ENCODE data around the gene RNF144B.

RNF144B gene

DNA sequence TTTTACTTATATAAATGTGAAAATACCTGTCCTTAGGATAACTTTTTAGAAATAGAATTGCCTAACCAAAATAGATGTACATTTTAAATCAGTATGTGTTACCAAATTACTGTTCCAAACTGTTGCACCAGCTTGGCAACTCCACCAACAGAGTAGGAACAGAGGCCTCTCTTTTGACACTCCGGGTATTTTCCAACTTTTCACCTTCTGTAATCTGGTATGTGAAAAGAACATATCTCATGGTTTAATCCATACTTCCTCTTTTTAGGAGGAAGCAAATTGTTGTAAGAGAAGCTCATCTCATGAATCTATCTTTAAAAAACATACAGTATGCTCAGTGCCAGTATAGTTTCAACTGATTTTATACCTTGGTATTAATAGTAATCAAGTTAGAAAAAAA, 24.9 kb downstream of the RNF144B start:
- no peak for DNase-seq

DNA sequence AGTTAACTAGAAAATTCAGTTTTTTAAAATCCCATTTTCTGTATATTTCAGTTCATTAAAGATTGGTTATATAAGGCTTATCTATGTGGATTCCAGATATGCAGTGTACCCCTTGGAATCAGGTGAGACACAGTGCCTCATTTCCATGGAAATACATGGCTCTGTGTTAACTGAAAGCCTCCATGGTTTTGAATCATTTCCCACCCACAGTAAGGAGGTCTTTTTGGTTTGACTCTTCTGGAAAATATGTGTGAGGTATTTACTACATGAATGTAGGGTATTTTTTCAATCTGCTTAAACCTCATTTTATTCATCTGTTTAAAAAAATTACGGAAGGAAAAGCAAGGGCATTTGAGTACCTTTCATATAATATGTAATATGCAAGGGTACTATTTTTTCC, 25.5 kb downstream of the RNF144B start:
- no peak for DNase-seq

DNA sequence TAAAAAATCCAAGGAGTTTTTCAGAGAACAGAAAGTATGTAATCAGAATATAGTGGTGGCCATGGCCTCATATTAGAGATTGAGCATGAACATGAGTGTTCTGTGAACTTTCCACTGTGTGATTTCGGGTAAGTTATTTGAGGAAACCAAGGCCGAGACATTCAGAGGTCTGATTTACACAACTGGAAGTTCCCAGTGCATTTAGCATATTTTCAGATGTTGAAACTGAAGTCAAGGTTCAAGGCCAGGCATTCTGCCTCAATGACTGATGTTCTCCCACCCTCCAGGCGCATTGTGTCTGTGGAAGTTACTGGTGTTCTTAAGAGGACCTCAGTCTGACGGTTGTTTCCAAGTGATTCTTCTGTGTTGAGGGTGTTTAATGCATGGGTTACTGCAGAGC, 26.2 kb downstream of the RNF144B start:
- DNase-seq: no peak

DNA sequence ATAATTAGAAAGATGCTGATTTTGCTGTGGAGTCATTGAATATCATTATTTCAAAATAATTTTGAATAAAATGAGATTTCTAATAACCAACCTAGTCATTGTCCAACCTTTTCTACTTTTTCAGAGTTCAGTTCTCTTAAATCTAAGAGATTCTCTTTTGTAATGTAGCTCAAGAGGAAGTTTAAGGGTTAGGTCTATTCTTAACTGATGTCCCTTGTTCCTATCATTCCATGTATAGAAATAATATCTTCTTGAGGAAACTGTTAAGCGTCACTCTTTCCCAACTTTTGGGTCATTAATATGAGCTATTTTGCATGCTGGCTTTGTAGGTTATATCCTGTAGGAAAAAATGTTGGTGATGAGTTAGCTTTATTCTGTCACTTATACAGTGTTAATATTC, 27.0 kb downstream of the RNF144B start:
- no peak for DNase-seq

DNA sequence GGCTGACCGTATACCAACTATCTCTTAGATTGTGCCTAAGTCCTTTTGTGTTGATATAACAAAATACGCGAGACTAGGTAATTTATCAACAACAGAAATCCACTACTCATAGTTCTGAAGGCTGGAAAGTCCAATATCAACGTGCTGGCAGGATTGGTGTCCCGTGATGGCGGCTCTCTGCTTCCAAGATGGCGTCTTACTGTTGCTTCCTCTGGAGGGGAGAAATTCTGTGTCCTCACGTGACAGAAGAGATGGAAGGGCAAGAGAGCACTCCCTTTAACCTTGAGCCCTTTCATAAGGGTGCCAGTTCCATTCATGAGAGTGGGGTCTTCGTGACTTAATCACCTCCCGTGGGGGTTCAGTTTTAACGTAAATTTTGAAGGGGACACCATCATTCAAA, 28.1 kb downstream of the RNF144B start:
- no peak for DNase-seq

DNA sequence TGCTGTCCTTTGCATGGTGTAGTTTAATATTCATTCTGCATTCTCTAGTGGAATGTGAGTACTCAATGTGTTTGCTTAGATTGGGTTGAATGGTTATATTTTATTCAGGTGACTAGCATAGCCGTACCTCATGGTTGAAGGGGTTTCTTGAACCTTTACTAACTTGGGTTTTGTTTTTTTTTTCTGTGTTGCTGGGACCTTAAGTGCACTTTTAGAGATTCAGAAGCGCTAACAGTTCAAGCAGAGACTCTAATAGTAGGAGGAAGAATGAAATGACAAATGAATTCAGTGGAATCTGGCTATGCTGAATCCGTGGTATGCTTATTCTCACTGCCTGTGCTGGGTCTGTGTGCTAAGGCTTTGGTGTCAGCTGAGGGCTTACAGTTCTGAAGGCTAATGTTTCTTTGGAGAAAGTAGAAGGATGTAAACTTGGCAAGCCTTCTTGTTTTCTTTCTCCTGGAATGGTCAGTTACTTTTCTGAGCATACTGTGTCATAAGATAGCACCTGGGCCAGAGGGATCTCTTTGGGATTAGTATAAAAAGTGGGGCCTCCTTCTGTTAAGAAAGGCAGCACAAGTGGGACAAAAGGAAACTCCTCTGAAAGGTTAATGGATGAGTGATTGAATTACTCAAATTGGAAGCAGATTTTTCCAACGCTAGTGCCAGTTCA, 28.7 kb downstream of the RNF144B start:
- DNase-seq: peak; percentile 82

DNA sequence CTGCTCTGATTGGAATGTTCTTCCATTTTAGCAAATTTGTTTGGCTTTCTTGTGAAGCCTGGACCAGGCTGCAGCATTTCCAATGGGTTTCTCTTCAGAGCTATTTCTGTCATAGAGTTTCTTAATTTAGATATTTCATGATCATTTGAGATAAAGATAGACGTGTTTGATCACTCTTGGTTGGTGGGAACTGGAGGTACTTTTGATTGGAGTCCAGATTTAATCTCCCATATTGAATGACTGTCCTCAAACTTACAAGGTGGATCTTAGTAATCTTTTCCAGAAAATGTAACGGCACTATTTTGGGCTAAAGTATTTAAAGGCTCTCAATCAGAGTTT, 29.2 kb downstream of the RNF144B start:
- no peak for DNase-seq

DNA sequence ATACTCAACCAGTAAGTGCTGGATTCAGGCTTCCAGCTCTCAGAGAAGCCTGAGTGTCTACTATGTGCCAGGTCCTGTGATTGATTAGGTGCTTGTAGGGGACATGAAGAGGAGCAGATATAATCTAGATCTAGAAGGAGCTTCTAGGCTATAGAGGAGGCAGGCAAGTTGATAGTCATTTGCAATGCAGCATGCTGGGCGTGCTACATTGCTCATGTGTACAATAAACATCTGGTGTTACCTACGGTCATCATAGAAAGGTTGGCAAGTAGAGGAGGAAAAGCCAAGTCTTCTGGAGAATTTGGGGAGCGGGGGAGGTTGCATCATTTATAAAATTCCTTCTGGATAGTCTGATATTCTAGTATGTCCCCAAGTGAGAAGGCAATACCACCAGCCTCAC, 33.2 kb downstream of the RNF144B start:
- no peak for DNase-seq

DNA sequence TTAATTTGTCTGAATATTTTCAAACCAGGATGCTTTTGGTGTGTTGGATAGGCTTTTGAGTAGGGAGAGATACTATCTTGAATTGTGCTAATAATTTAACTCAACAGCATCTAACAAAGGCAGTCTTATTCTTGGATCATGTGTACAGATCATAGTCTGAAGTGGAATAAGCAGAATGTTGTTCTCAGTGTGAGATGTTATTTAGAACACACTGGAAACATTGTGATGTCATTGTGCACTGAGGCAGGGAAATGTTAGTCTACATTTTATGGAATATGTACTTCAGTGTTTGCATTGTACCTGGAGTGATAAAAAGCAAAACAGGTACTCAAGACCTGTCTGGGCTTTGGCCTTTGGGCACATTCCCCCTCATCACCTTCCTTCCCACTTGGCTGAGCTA, 35.0 kb downstream of the RNF144B start:
- no peak for DNase-seq

DNA sequence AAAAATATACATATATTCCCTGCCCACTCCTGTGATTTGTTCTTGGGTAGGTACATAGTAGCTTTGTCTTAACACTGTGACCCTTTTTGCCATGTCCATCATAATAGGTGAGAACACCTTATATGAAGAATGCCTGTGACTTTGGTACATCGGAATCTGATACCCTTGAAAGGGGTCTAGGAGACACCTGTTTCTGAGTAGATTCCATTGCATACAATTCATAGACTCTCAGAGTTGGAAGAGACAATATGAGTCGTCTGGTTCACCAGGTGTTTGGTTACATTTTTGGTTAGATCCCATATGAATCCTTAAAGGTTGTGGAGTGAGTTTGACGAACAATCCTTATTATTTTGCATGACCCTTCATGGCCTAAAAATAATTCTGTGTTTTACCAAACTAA, 36.3 kb downstream of the RNF144B start:
- DNase-seq: no peak

DNA sequence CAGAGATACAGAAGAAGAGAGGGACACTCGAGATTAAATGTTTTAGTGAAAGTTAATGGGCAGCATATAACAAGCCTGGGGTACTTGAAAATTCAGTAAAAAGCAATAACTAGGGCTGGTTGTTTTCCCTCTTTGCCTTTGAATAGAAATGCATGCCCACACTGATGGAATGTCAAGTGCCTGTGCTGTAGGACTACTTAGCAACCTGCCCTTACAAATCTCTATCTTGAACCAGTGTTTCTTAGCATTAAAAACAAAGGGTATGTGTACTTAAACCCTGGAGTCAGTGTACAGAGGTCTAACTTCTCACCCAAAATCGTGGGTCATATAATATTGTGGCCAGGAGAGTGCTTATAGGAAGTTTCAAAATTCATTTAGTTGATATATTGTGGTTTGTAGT, 37.1 kb downstream of the RNF144B start:
- DNase-seq: peak; percentile 10

DNA sequence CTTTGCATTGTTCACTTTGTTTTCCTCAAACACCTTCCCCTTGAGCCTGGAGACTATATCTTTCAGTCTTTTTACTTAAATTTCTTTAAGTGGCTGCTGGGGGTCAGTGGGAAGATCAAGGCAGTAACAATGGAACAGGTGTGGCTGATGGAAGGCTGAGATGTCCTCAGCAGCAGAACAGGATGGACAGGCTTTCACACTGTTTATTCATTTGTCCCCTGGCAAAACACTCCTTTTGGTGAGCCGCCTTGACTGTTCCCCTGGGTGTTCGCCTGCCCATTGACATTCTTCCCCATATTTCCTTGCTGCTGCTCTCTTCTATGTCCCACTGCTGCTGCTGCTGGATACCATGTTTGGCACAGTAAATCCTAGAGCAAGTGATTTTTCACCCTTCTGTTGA, 38.1 kb downstream of the RNF144B start:
- DNase-seq: no peak

DNA sequence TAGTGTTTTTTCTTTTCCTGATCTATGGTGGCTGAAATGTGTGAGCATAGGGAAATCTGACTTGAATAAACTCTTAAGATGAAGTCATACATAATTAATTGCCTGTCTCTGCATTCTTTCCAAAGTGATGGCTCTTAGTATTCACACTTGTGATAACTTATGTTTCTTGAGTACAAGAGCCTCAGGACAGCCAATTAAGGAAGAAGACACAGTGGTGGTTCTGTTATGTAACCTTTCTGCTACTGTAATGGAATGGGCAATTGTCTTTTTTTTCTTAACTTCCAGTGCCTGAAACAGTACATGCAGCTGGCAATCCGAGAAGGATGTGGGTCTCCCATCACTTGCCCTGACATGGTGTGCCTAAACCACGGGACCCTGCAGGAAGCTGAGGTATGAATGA, 40.1 kb downstream of the RNF144B start:
- no peak for DNase-seq

DNA sequence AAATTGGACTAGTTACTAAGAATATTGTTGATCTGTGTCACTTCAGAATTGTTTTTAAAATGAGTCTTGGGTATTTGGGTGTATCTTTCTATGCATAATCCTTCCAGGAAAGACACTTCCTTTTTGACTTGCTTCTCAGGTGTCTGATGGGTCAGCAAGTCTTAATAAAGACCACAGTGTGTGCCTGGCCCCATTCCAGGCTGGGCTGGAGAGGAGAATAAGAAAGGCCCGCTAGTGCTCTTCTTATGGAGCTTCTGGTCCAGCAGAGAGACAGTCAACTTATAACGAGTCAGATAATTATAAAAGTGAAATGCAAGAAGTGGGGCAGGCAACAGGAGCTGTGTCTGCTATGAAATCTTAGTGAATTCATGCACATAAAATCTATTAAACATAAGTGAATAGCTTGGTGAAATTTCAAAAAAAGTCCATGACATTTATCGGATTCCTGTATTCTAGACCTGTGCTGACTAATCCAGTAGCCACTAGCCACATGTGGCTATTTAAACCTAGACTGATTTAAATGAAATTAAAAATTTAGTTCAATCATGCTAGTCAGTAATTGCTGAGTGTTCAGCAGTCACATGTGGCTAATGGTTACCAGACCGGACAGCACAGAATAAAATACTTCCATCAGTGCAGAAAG, 42.6 kb downstream of the RNF144B start:
- no peak for DNase-seq

DNA sequence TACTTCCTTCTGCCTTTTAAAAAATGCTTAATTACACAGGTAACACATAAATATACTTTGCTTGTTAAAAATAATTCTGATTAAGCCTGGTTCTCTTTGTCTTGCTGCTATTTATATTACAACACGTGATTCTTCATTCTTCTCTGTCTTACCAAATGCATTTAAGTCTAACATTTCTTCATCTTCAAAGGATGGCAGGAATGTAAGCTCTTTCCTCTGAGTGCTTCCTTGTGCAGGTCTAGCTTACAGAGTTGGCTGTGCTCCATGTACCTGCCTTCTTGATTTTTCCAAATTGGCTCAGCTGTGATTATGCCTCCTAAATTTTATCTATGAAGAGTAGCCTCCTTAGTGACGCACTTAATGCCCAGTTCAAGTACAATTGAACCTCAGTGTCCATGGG, 44.4 kb downstream of the RNF144B start:
- peak; percentile 7 for DNase-seq

DNA sequence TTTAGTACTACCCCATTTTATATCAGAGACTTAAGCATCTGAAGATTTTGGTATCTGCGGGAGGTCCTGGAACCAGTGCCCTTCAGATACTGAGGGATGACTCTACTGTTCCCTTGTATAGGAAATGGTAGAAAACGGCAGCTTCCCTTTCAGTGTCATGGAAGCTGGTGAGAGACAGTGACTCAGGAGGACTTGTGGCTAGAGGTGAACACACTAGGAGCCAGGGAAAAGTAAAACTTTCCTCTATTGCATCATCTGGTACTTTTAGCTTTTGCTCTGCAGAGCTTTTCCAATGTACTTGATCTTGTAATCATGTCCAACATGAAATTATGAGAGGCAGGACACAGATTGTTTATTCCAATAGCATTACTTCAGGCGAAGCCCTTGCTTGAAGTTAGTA, 45.0 kb downstream of the RNF144B start:
- no peak for DNase-seq

DNA sequence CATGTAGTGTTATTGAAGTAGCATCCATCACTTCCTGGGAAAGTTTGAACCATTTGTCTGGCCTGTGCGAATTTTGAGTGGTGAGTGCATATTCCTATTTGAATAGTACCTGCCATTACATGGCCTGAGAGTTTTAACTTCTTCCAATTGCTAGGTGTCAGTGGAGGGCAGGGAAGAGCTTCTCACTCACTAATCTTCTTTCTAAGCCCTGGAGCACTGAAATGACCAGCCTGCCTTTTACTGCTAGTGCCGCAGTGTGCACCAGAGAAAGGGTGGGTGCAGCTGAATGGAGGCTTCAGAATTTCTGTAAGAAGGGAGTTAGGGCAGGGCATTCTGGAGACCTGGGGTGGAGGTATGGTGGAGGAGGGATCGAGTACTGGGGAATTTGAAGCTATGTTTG, 45.5 kb downstream of the RNF144B start:
- DNase-seq: no peak

DNA sequence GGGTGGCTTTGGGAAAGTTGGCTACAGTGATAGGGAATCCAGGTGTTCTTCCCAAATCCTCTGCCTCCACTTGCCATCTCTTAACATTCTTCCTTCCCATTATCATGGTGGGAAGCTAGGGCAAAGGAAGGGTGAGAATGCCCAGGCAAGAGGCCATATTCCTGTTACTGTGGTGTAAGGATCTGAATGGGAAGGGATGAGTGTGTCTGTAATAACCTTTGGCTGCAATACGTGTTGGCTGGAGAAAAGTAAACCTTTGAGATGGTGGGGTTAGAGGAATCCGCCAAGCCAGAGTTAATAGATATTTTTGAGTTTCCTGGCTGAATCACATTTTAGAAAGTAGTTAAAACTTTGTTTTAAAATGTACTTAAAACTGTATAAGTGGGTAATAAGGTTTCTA, 45.9 kb downstream of the RNF144B start:
- no peak for DNase-seq

DNA sequence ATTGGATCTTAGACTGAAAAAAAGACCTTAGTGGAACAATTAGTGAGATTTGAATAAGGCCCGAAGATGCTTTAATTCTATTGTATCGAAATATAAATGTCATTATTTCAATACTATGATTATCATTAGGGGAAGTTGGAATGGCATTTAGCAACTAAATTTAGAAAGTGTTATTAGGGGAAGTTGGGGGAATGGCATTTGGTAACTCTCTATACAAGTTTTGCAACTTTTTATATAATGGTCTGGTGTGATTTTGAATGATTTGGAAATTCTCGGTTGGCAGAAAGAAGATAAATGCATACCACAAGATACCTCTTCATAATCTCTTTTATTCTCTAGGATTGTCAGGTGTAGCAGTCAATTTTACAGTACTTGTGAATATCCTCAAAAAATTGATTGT, 49.2 kb downstream of the RNF144B start:
- no peak for DNase-seq

DNA sequence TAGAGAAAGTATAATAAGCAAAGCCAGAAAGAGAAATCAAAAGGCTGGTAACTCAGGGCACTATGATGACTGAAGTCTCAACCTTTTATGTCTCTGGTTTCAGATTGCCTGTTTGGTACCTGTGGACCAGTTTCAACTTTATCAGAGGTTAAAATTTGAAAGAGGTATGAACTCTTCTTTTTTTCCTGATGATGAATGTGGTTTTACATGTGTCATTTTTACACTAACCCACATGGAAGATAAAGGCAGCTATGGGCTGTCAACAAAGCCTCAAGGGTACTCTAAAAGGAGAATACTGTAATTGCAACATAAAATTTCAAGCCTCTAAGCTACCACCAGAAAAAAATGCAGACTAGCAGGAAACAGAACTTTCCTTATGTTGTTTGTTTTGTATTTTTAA, 52.4 kb downstream of the RNF144B start:
- DNase-seq: no peak

DNA sequence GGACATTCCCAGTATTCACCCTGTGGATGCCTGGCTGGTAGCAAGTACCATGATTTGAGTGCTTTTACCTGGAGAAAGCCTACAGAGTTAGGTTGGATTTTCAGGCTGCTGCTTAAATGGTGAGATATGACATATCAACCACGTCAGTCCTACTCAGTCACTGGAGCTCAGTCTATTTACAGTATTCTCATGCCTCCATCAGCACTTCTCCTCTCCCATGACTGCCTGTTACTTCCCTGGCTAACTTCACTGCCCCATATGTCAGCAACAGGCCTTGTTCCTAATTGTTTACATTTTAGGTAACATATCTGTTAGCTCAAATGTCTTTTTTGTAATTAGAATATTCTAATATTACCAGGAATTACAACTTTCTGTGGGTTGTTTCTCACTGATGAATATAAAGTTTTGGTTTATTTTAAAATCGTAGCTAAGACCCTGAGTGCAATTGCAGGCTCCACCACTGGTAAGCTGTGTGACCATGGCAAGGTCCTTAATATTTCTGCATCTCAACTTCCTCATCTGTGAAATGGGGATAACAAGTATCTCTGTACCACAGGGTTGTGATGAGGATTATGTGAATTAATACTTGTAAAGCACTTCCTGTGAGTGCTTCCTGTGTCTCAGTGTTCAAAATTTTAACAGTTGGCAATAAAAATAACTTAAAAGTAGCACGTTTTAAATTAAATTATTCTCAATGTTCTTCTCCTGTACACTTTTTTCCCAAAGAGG, 54.3 kb downstream of the RNF144B start:
- no peak for DNase-seq

DNA sequence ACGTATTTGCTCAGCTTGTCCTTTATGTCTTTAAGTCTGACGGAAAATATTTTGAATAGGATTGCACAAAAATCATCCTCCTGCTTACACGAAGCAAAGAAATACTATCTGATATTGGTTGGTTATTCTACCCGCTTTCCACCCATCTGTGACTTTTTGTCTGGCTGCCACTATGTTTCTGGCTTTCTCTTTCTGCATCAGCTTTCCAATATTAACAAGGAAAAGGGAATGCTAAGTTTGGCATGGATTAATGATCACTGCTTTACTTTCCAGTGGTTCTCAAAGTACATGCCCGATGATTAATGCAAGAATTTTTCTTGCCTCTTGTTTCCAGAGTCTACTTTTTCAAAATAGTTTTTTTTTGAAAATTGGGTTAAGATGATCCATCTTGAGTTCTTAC, 57.0 kb downstream of the RNF144B start:
- DNase-seq: no peak

DNA sequence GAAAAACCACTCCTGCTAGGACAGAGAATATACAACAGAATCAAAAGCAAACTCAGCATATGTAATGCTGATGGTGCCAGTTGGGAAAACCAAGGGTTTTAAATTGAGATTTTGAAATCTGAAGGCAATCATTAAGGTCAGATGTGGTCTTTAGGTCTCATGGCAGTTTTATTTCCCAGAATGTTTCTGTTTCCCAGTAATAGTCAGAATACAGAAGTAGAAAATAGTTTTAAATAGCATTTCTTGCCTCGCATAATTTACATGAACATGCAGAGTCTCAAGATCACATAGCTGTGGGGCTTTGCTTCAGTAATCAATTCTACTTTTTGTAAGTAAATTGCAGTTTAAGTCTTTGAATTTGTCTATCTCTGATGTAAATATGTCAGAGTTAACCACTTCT, 58.1 kb downstream of the RNF144B start:
- no peak for DNase-seq

DNA sequence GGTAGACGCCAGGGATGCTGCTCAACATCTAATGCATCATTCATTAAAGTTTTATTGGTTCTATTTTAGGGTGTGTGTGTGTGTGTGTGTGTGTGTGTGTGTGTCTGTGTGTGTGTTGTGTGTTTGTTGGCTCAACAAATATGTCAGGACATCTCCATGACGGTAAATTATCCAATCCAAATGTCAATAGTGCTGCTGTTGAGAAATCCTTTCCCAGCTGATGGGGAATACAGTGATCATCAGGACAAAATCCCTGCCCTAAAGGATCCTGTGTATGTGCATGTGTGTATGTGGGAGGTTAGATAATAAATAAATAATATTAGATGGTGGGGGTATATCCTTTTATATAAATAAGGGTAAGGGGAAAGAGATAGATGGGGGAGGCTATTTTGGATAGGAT, 59.6 kb downstream of the RNF144B start:
- no peak for DNase-seq

DNA sequence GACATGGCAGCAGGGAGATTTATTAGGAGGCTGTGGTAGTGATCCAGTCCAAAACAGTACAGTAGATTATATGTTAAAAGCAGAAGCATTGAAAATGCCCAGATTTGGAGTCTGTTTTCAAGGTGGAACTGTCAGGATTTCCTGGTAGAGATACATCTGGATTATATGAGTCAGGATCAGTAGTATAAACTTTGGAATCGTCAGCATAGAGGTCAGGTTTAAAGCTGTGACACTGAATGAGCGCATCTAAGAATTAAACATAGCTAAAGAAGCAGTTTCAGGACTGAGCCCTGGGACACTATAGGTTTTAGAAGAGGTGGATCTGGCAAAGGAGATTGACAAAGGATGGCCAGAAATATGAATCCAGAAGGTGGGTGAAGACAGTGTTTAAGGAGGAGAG, 60.4 kb downstream of the RNF144B start:
- DNase-seq: no peak

Data from DMS79 (cell line).